Stimulated activated CD4-positive, alpha-beta T cell treated with anti-CD3 and anti-CD28 coated beads, Interleukin-1b, Interleukin-23, amount 100 ng/mL, for 4 hours (primary cell): ENCODE results near the gene ROBO1.

Experiments
- DNase-seq, 2 donors: peaks; one replicate each; pipeline ENCODE4 v3.0.0-alpha.2; 2020; ENCODE audit warnings: low read depth in 2 of 2

The ROBO1 gene

GRCh38 chr3:79467721-79468120, 300.1 kb downstream of the ROBO1 start:
- no peak for DNase-seq

- no peak for DNase-seq
These were observed 306.5 kb downstream of the ROBO1 start for GRCh38 chr3:79461129-79461792.

DNA sequence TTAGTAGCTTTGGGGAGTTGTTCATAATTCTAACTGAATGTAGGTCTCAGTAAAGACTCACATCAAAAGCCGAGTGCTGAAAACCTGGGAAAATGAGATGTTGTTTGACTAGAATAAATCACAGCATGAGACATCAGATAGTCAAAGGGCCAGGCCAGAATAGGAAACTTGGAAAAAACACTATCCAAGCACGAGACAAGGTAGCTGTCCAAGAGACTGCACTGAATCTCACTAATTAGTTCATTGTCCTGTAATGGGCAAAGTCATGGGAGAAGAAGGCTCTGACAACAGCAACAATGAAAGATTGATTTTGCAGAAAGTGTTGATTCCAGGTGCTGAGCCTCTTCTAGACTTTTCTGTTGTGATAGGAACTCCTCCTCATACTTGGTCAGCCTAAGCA, 314.2 kb downstream of the ROBO1 start:
- DNase-seq: no peak

DNA sequence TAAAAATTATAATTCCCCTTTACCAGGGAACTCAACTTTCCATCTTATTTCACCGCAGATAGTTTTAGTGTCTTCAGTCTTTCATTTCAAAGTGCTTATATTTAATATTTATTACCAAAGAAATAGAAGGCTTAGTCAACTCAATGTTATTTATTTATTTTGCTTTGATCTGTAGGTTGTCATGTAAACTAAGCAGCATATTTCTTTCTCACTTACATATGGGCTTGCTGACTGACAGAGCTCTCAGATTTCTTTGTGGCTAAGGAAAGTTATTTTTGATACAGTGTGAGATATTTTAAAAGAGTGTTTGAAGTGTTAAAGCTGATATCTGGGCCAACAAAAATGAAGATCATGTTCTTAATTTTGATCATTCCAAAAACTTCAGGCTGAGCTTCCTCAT, 331.4 kb downstream of the ROBO1 start:
- no peak for DNase-seq

GRCh38 chr3:79427081-79427480, 340.7 kb downstream of the ROBO1 start:
- no peak for DNase-seq

- no peak for DNase-seq
These were observed 343.0 kb downstream of the ROBO1 start for GRCh38 chr3:79424811-79425210.

GRCh38 chr3:79423417-79423816, 344.4 kb downstream of the ROBO1 start:
- DNase-seq: no peak

GRCh38 chr3:79421273-79421672, 346.5 kb downstream of the ROBO1 start:
- no peak for DNase-seq

GRCh38 chr3:79418855-79419621, 348.8 kb downstream of the ROBO1 start:
- DNase-seq: no peak

DNA sequence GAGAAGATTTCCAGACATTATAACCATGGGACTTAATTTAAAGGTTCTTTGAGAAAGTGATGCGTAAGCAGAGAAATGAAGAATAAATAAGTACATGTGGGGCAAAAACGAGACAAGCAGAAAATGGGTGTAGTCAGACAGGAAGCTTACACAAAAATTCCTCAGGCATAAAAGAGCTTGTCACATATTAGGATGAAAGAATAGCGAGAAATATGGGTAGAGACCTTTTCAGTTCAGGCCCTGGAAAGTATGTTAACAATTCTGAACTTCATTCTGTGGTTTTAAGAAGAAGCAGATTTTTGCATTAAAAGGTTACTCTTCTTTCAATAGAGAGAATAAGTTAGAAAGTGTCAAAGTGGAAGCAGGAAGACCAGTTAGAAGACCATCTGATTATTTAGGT, 352.4 kb downstream of the ROBO1 start:
- DNase-seq: no peak

- DNase-seq: no peak
These were observed 353.0 kb downstream of the ROBO1 start for GRCh38 chr3:79414806-79415205.

- DNase-seq: no peak
These were observed 353.8 kb downstream of the ROBO1 start for GRCh38 chr3:79414035-79414434.

DNA sequence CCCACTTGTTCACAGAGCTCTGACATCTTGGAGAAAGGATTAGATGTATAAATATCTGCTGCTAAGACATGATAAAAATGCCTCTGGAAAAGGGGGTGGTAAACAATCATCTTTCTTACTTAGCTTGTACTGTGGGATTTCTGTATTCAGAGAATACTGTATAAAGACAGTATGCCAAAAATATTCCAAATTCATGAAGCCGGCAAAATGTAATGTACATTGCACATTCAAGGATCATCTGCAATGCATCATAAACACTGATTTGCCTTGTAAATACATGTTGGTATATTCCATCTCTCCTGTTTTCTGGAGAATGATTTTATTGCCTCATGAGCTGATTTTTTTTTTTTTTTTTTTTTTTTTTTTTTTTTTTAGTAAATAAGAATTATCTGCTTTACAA, 355.3 kb downstream of the ROBO1 start:
- DNase-seq: no peak

DNA sequence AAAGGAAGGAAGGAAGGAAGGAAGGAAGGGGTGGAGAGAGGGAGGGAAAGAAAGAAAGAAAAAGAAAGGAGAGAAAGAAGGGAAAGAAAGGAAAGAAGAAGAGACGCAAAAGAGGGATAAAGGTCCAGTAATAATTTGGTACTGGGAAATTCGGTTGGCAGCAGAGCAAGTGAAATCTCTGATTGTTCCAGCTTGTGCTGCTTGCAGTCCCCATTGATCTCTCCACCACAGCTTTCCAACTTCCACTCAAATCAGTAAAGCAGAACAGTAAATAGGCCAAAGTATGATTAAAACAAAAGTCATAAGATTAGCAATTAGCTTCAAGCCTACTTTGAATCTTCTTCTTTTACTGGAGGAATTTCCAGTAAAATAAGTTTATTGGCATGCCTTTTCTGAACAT, 357.2 kb downstream of the ROBO1 start:
- DNase-seq: no peak

- DNase-seq: no peak
These were observed 357.7 kb downstream of the ROBO1 start for GRCh38 chr3:79410136-79410535.

- no peak for DNase-seq
These were observed 361.6 kb downstream of the ROBO1 start for GRCh38 chr3:79406175-79406574.

GRCh38 chr3:79405183-79405582, 362.6 kb downstream of the ROBO1 start:
- DNase-seq: no peak

DNA sequence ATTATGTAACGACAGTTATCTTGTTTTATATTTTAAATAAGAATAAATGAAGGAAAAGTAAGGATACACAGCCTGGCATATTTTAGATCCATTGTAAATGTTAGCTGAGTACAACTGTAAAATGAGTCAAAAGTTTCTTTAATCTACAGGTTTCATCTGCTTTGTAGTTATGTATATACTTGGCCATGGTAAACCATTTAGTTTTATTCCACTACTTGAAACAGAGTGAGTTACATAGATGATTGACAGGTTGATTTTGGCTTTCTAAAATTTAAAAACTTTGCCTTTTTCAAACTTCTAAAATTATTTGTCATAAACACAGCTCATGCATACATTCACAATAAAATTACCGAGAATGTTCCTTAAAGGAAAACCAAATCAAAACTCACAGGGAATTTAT, 371.2 kb downstream of the ROBO1 start:
- no peak for DNase-seq

DNA sequence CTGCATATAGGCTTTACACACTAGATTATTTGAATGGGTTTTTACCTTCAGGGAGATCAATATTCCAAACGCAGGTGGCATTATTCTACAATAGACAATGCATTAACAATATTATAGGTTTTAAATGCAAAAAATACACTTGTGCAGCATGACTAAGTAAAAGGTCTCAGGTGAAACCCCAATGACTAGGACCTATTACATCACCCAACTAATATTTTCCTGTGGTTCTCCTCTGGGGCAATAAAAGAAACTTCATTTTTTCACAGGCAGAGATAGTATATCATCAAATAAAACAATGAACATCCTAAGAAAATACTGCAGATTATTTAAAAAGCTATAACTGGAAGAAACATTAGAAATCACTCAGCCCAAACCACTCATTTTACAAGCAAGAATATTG, 375.3 kb downstream of the ROBO1 start:
- no peak for DNase-seq

GRCh38 chr3:79390352-79390751, 377.4 kb downstream of the ROBO1 start:
- DNase-seq: no peak

GRCh38 chr3:79385211-79385610, 382.6 kb downstream of the ROBO1 start:
- DNase-seq: no peak

DNA sequence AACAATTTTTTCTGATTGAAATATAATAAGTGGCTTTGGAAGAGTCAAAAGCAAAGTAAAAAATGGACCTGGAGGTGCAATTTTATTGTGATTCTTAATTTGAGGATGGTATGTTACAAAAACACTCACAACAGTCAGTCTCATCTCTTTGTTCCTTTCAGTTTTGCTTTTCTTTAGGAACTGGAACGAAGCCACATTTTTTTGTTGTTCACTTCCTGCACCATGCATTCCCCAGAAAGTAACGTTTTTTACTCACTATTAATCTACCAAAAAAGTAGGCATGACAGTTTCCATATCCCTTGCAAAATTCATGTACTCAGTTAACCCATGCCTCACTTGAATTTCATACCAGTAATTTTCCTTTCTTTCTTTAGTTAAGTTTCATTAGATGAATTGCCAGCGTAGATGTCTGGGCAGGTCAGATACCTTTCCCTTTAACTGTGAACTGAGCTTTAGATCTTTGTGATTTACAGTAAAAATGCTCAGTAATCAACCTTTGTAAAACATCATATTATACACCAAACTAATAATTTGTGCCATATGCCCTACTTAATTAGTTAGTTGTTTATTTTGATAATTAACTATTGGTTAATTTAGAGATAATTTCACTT, 384.3 kb downstream of the ROBO1 start:
- DNase-seq: no peak

DNA sequence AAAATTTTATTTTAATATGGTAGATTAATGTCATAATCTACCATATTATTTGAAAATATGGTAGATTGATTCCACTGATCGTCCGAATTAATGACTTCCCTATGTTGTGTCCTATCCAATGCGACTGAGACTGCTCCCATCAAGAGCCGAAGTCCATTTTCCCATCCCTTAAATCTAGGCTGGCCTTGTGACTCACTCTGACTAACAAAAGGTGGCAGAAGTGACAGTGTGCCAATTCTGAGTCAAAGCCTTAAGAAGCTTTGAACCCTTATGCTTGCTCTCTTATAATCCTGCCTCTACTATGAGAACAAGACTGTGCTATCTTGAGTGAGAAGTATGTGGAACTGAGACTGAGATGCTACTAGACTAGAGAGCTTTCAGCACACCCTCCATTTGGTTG, 387.2 kb downstream of the ROBO1 start:
- no peak for DNase-seq
